Heart left ventricle (tissue), 16 donors: ENCODE results near the gene KCNE5. TPM values are rescaled to one million over a fixed set of nuclear protein-coding genes. Genes with fewer than 3 reads are reported as not detected.
"Not testable (repeated sequence)": the region's sequence is repeated elsewhere in the genome, so short reads cannot be mapped to it uniquely, and the experiment has no call there.

Experiments
- ATAC-seq, 4 donors: fragments of 200-7000 bp; cut with Tn5 transposase; one replicate each; pipeline ENCODE4 v1.9.1; 2020 to 2022; ENCODE audit warnings: moderate library complexity in 4 of 4, mild to moderate bottlenecking in 3 of 4, moderate number of reproducible peaks in 1 of 4
- DNase-seq, 5 donors: peaks; one replicate each; pipeline ENCODE4 v3.0.0-alpha.2; 2020
- H3K27ac ChIP-seq, 12 donors: fragments of 200-600 bp; sonication (generic) in 4 of 12; one replicate each; pipeline versions ENCODE4 v1.5.0 to v1.8.0; 2016 to 2022; ENCODE audit warnings: mild to moderate bottlenecking in 2 of 12
- H3K27me3 ChIP-seq, 9 donors: fragments of 200-600 bp; sonication (generic) in 2 of 9; one replicate each; pipeline versions ENCODE4 v1.5.1 to v1.8.0; 2016 to 2022; ENCODE audit warnings: mild to moderate bottlenecking in 3 of 9
- H3K36me3 ChIP-seq, 9 donors: fragments of 200-600 bp; sonication (generic) in 2 of 9; one replicate each; pipeline versions ENCODE4 v1.5.0 to v1.8.0; 2018 to 2022; ENCODE audit warnings: mild to moderate bottlenecking in 2 of 9
- H3K4me1 ChIP-seq, 12 donors: fragments of 200-600 bp; sonication (generic) in 4 of 12; one replicate each; pipeline versions ENCODE4 v1.5.0 to v1.8.0; 2016 to 2022; ENCODE audit warnings: mild to moderate bottlenecking in 3 of 12
- H3K4me3 ChIP-seq, 12 donors: fragments of 200-600 bp; sonication (generic) in 4 of 12; one replicate each; pipeline versions ENCODE4 v1.5.0 to v1.8.0; 2017 to 2022; ENCODE audit warnings: mild to moderate bottlenecking in 9 of 12, moderate library complexity in 4 of 12
- H3K9me3 ChIP-seq, 12 donors: fragments of 200-600 bp; sonication (generic) in 4 of 12; one replicate each; pipeline versions ENCODE4 v1.5.0 to v1.8.0; 2016 to 2022; ENCODE audit warnings: mild to moderate bottlenecking in 1 of 12
- CTCF ChIP-seq, 12 donors: fragments of 200-600 bp; sonication (generic) in 4 of 12; IDR thresholded peaks; one replicate each; pipeline versions ENCODE4 v1.5.0 to v1.8.0; 2018 to 2022; ENCODE audit warnings: antibody characterized with exemption in 12 of 12, mild to moderate bottlenecking in 5 of 12
- POLR2A ChIP-seq, 2 donors: fragments of 450-650 bp; IDR thresholded peaks; one replicate each; pipeline ENCODE4 v1.6.1; 2017; ENCODE audit warnings: antibody characterized with exemption in 2 of 2, mild to moderate bottlenecking in 2 of 2, moderate library complexity in 2 of 2
- WGBS, 4 donors: extraction: QIAGEN DNeasy Blood & Tissue Kit in 2 of 4; methylation state at CpG; one replicate each; pipeline versions ENCODE4 v1.1.5 to v1.1.7; 2013 to 2018; 5-methylcytosine and 5-hydroxymethylcytosine counted together
- intact Hi-C, 10 donors: fragments of 100-400 bp; cut with DNase I; formaldehyde crosslinking; loops; one replicate each; pipeline versions ENCODE4 v1.11.1 to v1.14.2; 2022
- polyA plus RNA-seq, 2 donors: library from polyadenylated mRNA; stranded (reverse); fragments of 200-250 nt; gene quantifications; one replicate each; pipeline ENCODE4 v1.2.3, GENCODE V29; 2013
- total RNA-seq, 9 donors: library from RNA; depleted of rRNA in 2 of 9; stranded (reverse); fragments of >200 nt in 2 of 9; fragmentation: NEBNext Ultra II Directional in 3 of 9; extraction: Animal tissue kit (Norgen Biotek cat#: 25700) in 3 of 9; gene quantifications; one replicate each; pipeline versions ENCODE4 v1.1.0 to v1.2.4, GENCODE V29; 2016 to 2023
- donor health status: ischemic (EF 13 %, LVEDD 7.1; RV severe dilation, severe dysfunction).
- donor health status: healthy with polysubstance abuse.
- donor health status: DM: no; HTN: yes; CAD: no.
- donor health status: DM: no; HTN: no; CAD: no.
- donor health status: ischemic (EF 25% LVEDD 6.9; RV normal size, moderate dysfunction).
- donor health status: ischemic (EF 25% LVEDD 5.7; RV mildly dilated, moderate dysfunction).
- donor health status: healthy.
- donor health status: DM: yes; HTN: yes; CAD: no.
- donor health status: ischemic (EF 35%, LVEDD 5.7; RV mildly dilated, moderate dysfunction).
- donor health status: nonischemic (EF 11% LVEDD 7.7; RV severe dilation, severe dysfunction).
- donor health status: DM: yes; HTN: yes; CAD: no.
- donor health status: PGD.
- donor health status: ischemic (EF 29% LVEDD 5.4; RV normal size, mild dysfunction).
- donor health status: nonischemic (EF 23%, LVEDD 6.1; RV moderate dilation, normal function).

Gene KCNE5
- total and polyA plus RNA-seq, 11 donors, result 0.11 to 0.61 (median 0.27) TPM; not detected in 1

- WGBS, 4 donors, result 69 to 99% (median 84%) methylated on average over 1 of the region's 1 CpG
- intact Hi-C loops, result no loop called here
- peaks cover 0 to 2% (median 0%) of the 10 kb centered on the region in 9 donors for H3K27me3 ChIP-seq
Observed at GRCh38 chrX:109638158-109638557, 13.2 kb upstream of the KCNE5 start.

GRCh38 chrX:109637477-109637876 lies 12.5 kb upstream of the KCNE5 start:
- DNase-seq, H3K4me3 ChIP-seq, H3K27ac ChIP-seq, H3K27me3 ChIP-seq, intact Hi-C loops, ATAC-seq, H3K9me3 ChIP-seq, H3K36me3 ChIP-seq, H3K4me1 ChIP-seq: not testable (repeated sequence)
- WGBS, 4 donors, result 75 to 96% (median 88%) methylated on average over 2 of the region's 2 CpGs

More at GRCh38 chrX:109638158-109638557, 13.2 kb upstream of the KCNE5 start:
- ATAC-seq (no peak), DNase-seq (no peak)
- no peak overlapping the region for H3K4me3 ChIP-seq
- H3K9me3 ChIP-seq, result no peaks in the 10 kb centered on the region
- no peaks in the 10 kb centered on the region for H3K4me1 ChIP-seq
- no peak overlapping the region for H3K27ac ChIP-seq
- TF ChIP-seq CTCF (IDR thresholded peaks at IDR 0.05) (no peak), POLR2A (IDR thresholded peaks at IDR 0.05) (no peak)
- peaks cover 0 to 7% (median 0%) of the 10 kb centered on the region in 9 donors for H3K36me3 ChIP-seq

- H3K27ac ChIP-seq, result no peak overlapping the region
- H3K27me3 ChIP-seq, result peaks cover 0 to 10% (median 0%) of the 10 kb centered on the region in 9 donors
- 16 to 34% (median 24%) methylated on average over 3 of the region's 3 CpGs for WGBS, 4 donors
- H3K4me1 ChIP-seq, result no peaks in the 10 kb centered on the region
- H3K4me3 ChIP-seq, result no peak overlapping the region
- DNase-seq, result no peak
- intact Hi-C loops, result loop anchor here in 1 of 10 donors (2.0 kb wide), 1 partner anchor 148 kb away; no protein-coding TSS in a partner anchor
- no peaks in the 10 kb centered on the region for H3K36me3 ChIP-seq
- TF ChIP-seq POLR2A (IDR thresholded peaks at IDR 0.05) (no peak), CTCF (IDR thresholded peaks at IDR 0.05) (peak in 11 of 12 donors; percentile 17 to 42 (median 33))
- no peak for ATAC-seq
- H3K9me3 ChIP-seq, result no peaks in the 10 kb centered on the region
Observed at GRCh38 chrX:109635146-109635545, 10.2 kb upstream of the KCNE5 start.

GRCh38 chrX:109632906-109633504 lies 8.0 kb upstream of the KCNE5 start:
- DNase-seq (no peak), ATAC-seq (no peak)
- Histone ChIP-seq H3K9me3 (no peaks in the 10 kb centered on the region), H3K27me3 (peaks cover 0 to 10% (median 0%) of the 10 kb centered on the region in 9 donors), H3K27ac (no peak overlapping the region), H3K4me1 (no peaks in the 10 kb centered on the region), H3K36me3 (no peaks in the 10 kb centered on the region), H3K4me3 (no peak overlapping the region)
- intact Hi-C loops, result loop anchor here in 8 of 10 donors (2.0 to 5.0 kb wide), 3 partner anchors 144 to 146 kb away; no protein-coding TSS in a partner anchor
- no peak for TF ChIP-seq POLR2A (IDR thresholded peaks at IDR 0.05)
- peak in 11 of 12 donors; percentile 24 to 52 (median 46) for TF ChIP-seq CTCF (IDR thresholded peaks at IDR 0.05)
- 43 to 51% (median 47%) methylated on average over 5 of the region's 5 CpGs for WGBS, 4 donors
